ENCODE results near the gene BATF2.
"Not testable (repeated sequence)": the region's sequence is repeated elsewhere in the genome, so short reads cannot be mapped to it uniquely, and the experiment has no call there.

Gene BATF2

GRCh38 chr11:64987998-64988854 is 8.5 kb downstream of the BATF2 start:
- Histone ChIP-seq H3K4me1 (ENCODE audit: control insufficient read depth, low read depth, low read length) (no peaks in the 10 kb centered on the region), H3K27me3 (ENCODE audit: control insufficient read depth, insufficient read depth, low read length) (no peaks in the 10 kb centered on the region), H3K27ac (ENCODE audit: low read length) (no peak overlapping the region), H3K9ac (ENCODE audit: low read length) (no peak overlapping the region), H3K36me3 (ENCODE audit: control insufficient read depth, low read depth, low read length) (no peaks in the 10 kb centered on the region), H3K4me3 (ENCODE audit: low read length) (no peak overlapping the region), H3K9me3 (ENCODE audit: control insufficient read depth, low read depth, low read length) (no peaks in the 10 kb centered on the region)

- H3K4me3 ChIP-seq (ENCODE audit: low read length); H3K4me1 ChIP-seq (ENCODE audit: control insufficient read depth, low read depth, low read length); H3K27me3 ChIP-seq (ENCODE audit: control insufficient read depth, insufficient read depth, low read length); H3K36me3 ChIP-seq (ENCODE audit: control insufficient read depth, low read depth, low read length); H3K27ac ChIP-seq (ENCODE audit: low read length); H3K9ac ChIP-seq (ENCODE audit: low read length); H3K9me3 ChIP-seq (ENCODE audit: control insufficient read depth, low read depth, low read length): not testable (repeated sequence)
Observed at GRCh38 chr11:64983339-64983738, 13.4 kb downstream of the BATF2 start.

GRCh38 chr11:64976651-64977050 is 20.1 kb downstream of the BATF2 start:
- H3K9me3 ChIP-seq (ENCODE audit: control insufficient read depth, low read depth, low read length): no peaks in the 10 kb centered on the region
- no peak overlapping the region for H3K4me3 ChIP-seq (ENCODE audit: low read length)
- no peak overlapping the region for H3K9ac ChIP-seq (ENCODE audit: low read length)
- H3K36me3 ChIP-seq (ENCODE audit: control insufficient read depth, low read depth, low read length): no peaks in the 10 kb centered on the region
- H3K4me1 ChIP-seq (ENCODE audit: control insufficient read depth, low read depth, low read length): no peaks in the 10 kb centered on the region
- no peak overlapping the region for H3K27ac ChIP-seq (ENCODE audit: low read length)
- H3K27me3 ChIP-seq (ENCODE audit: control insufficient read depth, insufficient read depth, low read length): no peaks in the 10 kb centered on the region

- Histone ChIP-seq H3K9ac (ENCODE audit: low read length) (no peak overlapping the region), H3K27ac (ENCODE audit: low read length) (no peak overlapping the region), H3K4me3 (ENCODE audit: low read length) (no peak overlapping the region), H3K9me3 (ENCODE audit: control insufficient read depth, low read depth, low read length) (no peaks in the 10 kb centered on the region), H3K4me1 (ENCODE audit: control insufficient read depth, low read depth, low read length) (no peaks in the 10 kb centered on the region), H3K27me3 (ENCODE audit: control insufficient read depth, insufficient read depth, low read length) (no peaks in the 10 kb centered on the region), H3K36me3 (ENCODE audit: control insufficient read depth, low read depth, low read length) (no peaks in the 10 kb centered on the region)
Observed at GRCh38 chr11:64974124-64974523, 22.6 kb downstream of the BATF2 start.

GRCh38 chr11:64971421-64972233 is 25.1 kb downstream of the BATF2 start, which contains the start of gene MAJIN:
Gene MAJIN (minus strand): TSS chr11:64972108. CDS start chr11:64959405, 12,703 bp downstream.
- Histone ChIP-seq H3K9ac (ENCODE audit: low read length) (no peak within 1 kb of the TSS), H3K27me3 (ENCODE audit: control insufficient read depth, insufficient read depth, low read length) (no peaks in the 10 kb centered on the region), H3K4me3 (ENCODE audit: low read length) (no peak within 1 kb of the TSS), H3K27ac (ENCODE audit: low read length) (no peak within 1 kb of the TSS), H3K36me3 (ENCODE audit: control insufficient read depth, low read depth, low read length) (no peaks in the 10 kb centered on the region), H3K9me3 (ENCODE audit: control insufficient read depth, low read depth, low read length) (no peaks in the 10 kb centered on the region), H3K4me1 (ENCODE audit: control insufficient read depth, low read depth, low read length) (no peaks in the 10 kb centered on the region)

- H3K9me3 ChIP-seq (ENCODE audit: control insufficient read depth, low read depth, low read length): no peaks in the 10 kb centered on the region
- no peaks in the 10 kb centered on the region for H3K36me3 ChIP-seq (ENCODE audit: control insufficient read depth, low read depth, low read length)
- no peak overlapping the region for H3K4me3 ChIP-seq (ENCODE audit: low read length)
- no peaks in the 10 kb centered on the region for H3K27me3 ChIP-seq (ENCODE audit: control insufficient read depth, insufficient read depth, low read length)
- no peaks in the 10 kb centered on the region for H3K4me1 ChIP-seq (ENCODE audit: control insufficient read depth, low read depth, low read length)
- no peak overlapping the region for H3K27ac ChIP-seq (ENCODE audit: low read length)
- no peak overlapping the region for H3K9ac ChIP-seq (ENCODE audit: low read length)
Observed at GRCh38 chr11:64970731-64971151, 26.0 kb downstream of the BATF2 start.

GRCh38 chr11:64969209-64969608 is 27.6 kb downstream of the BATF2 start:
- Histone ChIP-seq H3K9ac (ENCODE audit: low read length) (no peak overlapping the region), H3K36me3 (ENCODE audit: control insufficient read depth, low read depth, low read length) (no peaks in the 10 kb centered on the region), H3K4me1 (ENCODE audit: control insufficient read depth, low read depth, low read length) (no peaks in the 10 kb centered on the region), H3K9me3 (ENCODE audit: control insufficient read depth, low read depth, low read length) (no peaks in the 10 kb centered on the region), H3K27me3 (ENCODE audit: control insufficient read depth, insufficient read depth, low read length) (no peaks in the 10 kb centered on the region), H3K4me3 (ENCODE audit: low read length) (no peak overlapping the region), H3K27ac (ENCODE audit: low read length) (no peak overlapping the region)

GRCh38 chr11:64967375-64967774 is 29.4 kb downstream of the BATF2 start:
- H3K27ac ChIP-seq (ENCODE audit: low read length): no peak overlapping the region
- H3K36me3 ChIP-seq (ENCODE audit: control insufficient read depth, low read depth, low read length): no peaks in the 10 kb centered on the region
- no peaks in the 10 kb centered on the region for H3K27me3 ChIP-seq (ENCODE audit: control insufficient read depth, insufficient read depth, low read length)
- H3K9ac ChIP-seq (ENCODE audit: low read length): no peak overlapping the region
- no peak overlapping the region for H3K4me3 ChIP-seq (ENCODE audit: low read length)
- H3K4me1 ChIP-seq (ENCODE audit: control insufficient read depth, low read depth, low read length): no peaks in the 10 kb centered on the region
- H3K9me3 ChIP-seq (ENCODE audit: control insufficient read depth, low read depth, low read length): no peaks in the 10 kb centered on the region

- Histone ChIP-seq H3K4me1 (ENCODE audit: control insufficient read depth, low read depth, low read length) (no peaks in the 10 kb centered on the region), H3K27me3 (ENCODE audit: control insufficient read depth, insufficient read depth, low read length) (no peaks in the 10 kb centered on the region), H3K27ac (ENCODE audit: low read length) (no peak overlapping the region), H3K9ac (ENCODE audit: low read length) (no peak overlapping the region), H3K9me3 (ENCODE audit: control insufficient read depth, low read depth, low read length) (no peaks in the 10 kb centered on the region), H3K4me3 (ENCODE audit: low read length) (no peak overlapping the region), H3K36me3 (ENCODE audit: control insufficient read depth, low read depth, low read length) (no peaks in the 10 kb centered on the region)
Observed at GRCh38 chr11:64963072-64963631, 33.6 kb downstream of the BATF2 start.

GRCh38 chr11:64960719-64961118 is 36.1 kb downstream of the BATF2 start:
- Histone ChIP-seq H3K9ac (ENCODE audit: low read length) (no peak overlapping the region), H3K4me1 (ENCODE audit: control insufficient read depth, low read depth, low read length) (no peaks in the 10 kb centered on the region), H3K4me3 (ENCODE audit: low read length) (no peak overlapping the region), H3K36me3 (ENCODE audit: control insufficient read depth, low read depth, low read length) (no peaks in the 10 kb centered on the region), H3K27me3 (ENCODE audit: control insufficient read depth, insufficient read depth, low read length) (no peaks in the 10 kb centered on the region), H3K27ac (ENCODE audit: low read length) (no peak overlapping the region), H3K9me3 (ENCODE audit: control insufficient read depth, low read depth, low read length) (no peaks in the 10 kb centered on the region)

GRCh38 chr11:64959498-64959897 is 37.3 kb downstream of the BATF2 start:
- H3K27me3 ChIP-seq (ENCODE audit: control insufficient read depth, insufficient read depth, low read length): no peaks in the 10 kb centered on the region
- no peaks in the 10 kb centered on the region for H3K4me1 ChIP-seq (ENCODE audit: control insufficient read depth, low read depth, low read length)
- H3K36me3 ChIP-seq (ENCODE audit: control insufficient read depth, low read depth, low read length): no peaks in the 10 kb centered on the region
- no peaks in the 10 kb centered on the region for H3K9me3 ChIP-seq (ENCODE audit: control insufficient read depth, low read depth, low read length)
- no peak overlapping the region for H3K27ac ChIP-seq (ENCODE audit: low read length)
- no peak overlapping the region for H3K9ac ChIP-seq (ENCODE audit: low read length)
- H3K4me3 ChIP-seq (ENCODE audit: low read length): no peak overlapping the region

Data from iPS-18a (cell line).